ENCODE data around the gene SLFN5.

- no peak for TF ChIP-seq SNAI2 (CRISPR knock-in tag; IDR thresholded peaks at IDR 0.05)
- no peak for TF ChIP-seq ZFP30 (CRISPR knock-in tag; IDR thresholded peaks at IDR 0.05)
- TF ChIP-seq TOX (CRISPR knock-in tag; IDR thresholded peaks at IDR 0.05; ENCODE audit: borderline replicate concordance), result no peak
- TF ChIP-seq ARNTL (CRISPR knock-in tag; IDR thresholded peaks at IDR 0.05; ENCODE audit: borderline replicate concordance, low read depth), result no peak
- TF ChIP-seq, protein P1, sequence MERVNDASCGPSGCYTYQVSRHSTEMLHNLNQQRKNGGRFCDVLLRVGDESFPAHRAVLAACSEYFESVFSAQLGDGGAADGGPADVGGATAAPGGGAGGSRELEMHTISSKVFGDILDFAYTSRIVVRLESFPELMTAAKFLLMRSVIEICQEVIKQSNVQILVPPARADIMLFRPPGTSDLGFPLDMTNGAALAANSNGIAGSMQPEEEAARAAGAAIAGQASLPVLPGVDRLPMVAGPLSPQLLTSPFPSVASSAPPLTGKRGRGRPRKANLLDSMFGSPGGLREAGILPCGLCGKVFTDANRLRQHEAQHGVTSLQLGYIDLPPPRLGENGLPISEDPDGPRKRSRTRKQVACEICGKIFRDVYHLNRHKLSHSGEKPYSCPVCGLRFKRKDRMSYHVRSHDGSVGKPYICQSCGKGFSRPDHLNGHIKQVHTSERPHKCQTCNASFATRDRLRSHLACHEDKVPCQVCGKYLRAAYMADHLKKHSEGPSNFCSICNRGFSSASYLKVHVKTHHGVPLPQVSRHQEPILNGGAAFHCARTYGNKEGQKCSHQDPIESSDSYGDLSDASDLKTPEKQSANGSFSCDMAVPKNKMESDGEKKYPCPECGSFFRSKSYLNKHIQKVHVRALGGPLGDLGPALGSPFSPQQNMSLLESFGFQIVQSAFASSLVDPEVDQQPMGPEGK (CRISPR knock-in tag; IDR thresholded peaks at IDR 0.05; ENCODE audit: borderline replicate concordance), result no peak
- TF ChIP-seq RARB (CRISPR knock-in tag; IDR thresholded peaks at IDR 0.05), result no peak
- no peak for TF ChIP-seq PPARA (CRISPR knock-in tag; IDR thresholded peaks at IDR 0.05; ENCODE audit: borderline replicate concordance)
- TF ChIP-seq ZFP3 (CRISPR knock-in tag; IDR thresholded peaks at IDR 0.05), result no peak
- TF ChIP-seq GLIS3 (CRISPR knock-in tag; IDR thresholded peaks at IDR 0.05), result no peak
- no peak for TF ChIP-seq ZNF565 (CRISPR knock-in tag; conservative IDR thresholded peaks at IDR 0.05; ENCODE audit: low read depth)
- TF ChIP-seq ZNF8 (CRISPR knock-in tag; IDR thresholded peaks at IDR 0.05), result no peak
- TF ChIP-seq CSRNP3 (CRISPR knock-in tag; IDR thresholded peaks at IDR 0.05), result no peak
Observed at GRCh38 chr17:35314415-35315216, 71.7 kb downstream of the SLFN5 start.

All from SK-N-SH treated with all-trans-retinoic acid at 6 μM for 48 hours (cell line).